Right kidney (tissue), 9 donors: Measurements from ENCODE around the gene ADAM15.
A peak's percentile ranks its signal among the peaks of the same experiment; 100 is the strongest.

Experiments
- DNase-seq: peaks from one replicate; pipeline ENCODE4 v3.0.0-alpha.2; 2016
- long read RNA-seq, 8 donors: transcript quantifications; one replicate each; lab custom pipeline, GENCODE V29; 2026

ADAM15 gene
- long read RNA-seq, donor 1, transcript ADAM15-201 (21 exons, 2,799 nt), result major isoform, 7 of 11 reads
- long read RNA-seq, donor 1, partial matches to known transcripts, result 0 of 11 reads
- long read RNA-seq, donor 1, other reads (novel, unspliced or antisense), result 0 of 11 reads
- long read RNA-seq, donor 2, transcript ADAM15-213 (2 exons, 525 nt), result major isoform, 7 of 9 reads
- long read RNA-seq, donor 2, partial matches to known transcripts, result 0 of 9 reads
- long read RNA-seq, donor 2, other reads (novel, unspliced or antisense), result 0 of 9 reads
- long read RNA-seq, donor 3, partial matches to known transcripts, result 7 of 12 reads
- long read RNA-seq, donor 3, other reads (novel, unspliced or antisense), result 0 of 12 reads
- long read RNA-seq, donor 4, partial matches to known transcripts, result 6 of 14 reads
- long read RNA-seq, donor 4, other reads (novel, unspliced or antisense), result 0 of 14 reads
- long read RNA-seq, donor 5, transcript ADAM15-213 (2 exons, 525 nt), result minor isoform, 6 of 13 reads
- long read RNA-seq, donor 5, transcript ADAM15-201 (21 exons, 2,799 nt), result major isoform, 7 of 13 reads
- long read RNA-seq, donor 5, partial matches to known transcripts, result 0 of 13 reads
- long read RNA-seq, donor 5, other reads (novel, unspliced or antisense), result 0 of 13 reads
- long read RNA-seq, donor 6, transcript ADAM15-213 (2 exons, 525 nt), result major isoform, 5 of 6 reads
- long read RNA-seq, donor 6, partial matches to known transcripts, result 0 of 6 reads
- long read RNA-seq, donor 6, other reads (novel, unspliced or antisense), result 0 of 6 reads
- long read RNA-seq, donor 7, transcript ADAM15-213 (2 exons, 525 nt), result major isoform, 7 of 27 reads
- long read RNA-seq, donor 7, partial matches to known transcripts, result 17 of 27 reads
- long read RNA-seq, donor 7, other reads (novel, unspliced or antisense), result 0 of 27 reads
- long read RNA-seq, donor 8, full-length matches to known transcripts, result 12 of 12 reads
- long read RNA-seq, donor 8, partial matches to known transcripts, result 0 of 12 reads
- long read RNA-seq, donor 8, other reads (novel, unspliced or antisense), result 0 of 12 reads

- peak; percentile 93 for DNase-seq
Measured at GRCh38 chr1:155050560-155051341, at the start of gene ADAM15. ADAM15 (plus strand) TSS chr1:155051316; CDS start chr1:155051387, 71 bp downstream.

GRCh38 chr1:155001425-155001674 is 49.8 kb upstream of the ADAM15 start:
- DNase-seq, result no peak

- DNase-seq, result peak; percentile 93
Measured at GRCh38 chr1:155001675-155002463, 49.2 kb upstream of the ADAM15 start.

GRCh38 chr1:155002464-155003226 is 48.5 kb upstream of the ADAM15 start, which contains the start of gene ZBTB7B:
ZBTB7B (plus strand) TSS chr1:155002802; CDS start chr1:155014661, 11,859 bp downstream.
- DNase-seq, result peak; percentile 75

GRCh38 chr1:155003227-155003765 is 47.8 kb upstream of the ADAM15 start:
- peak; percentile 68 for DNase-seq

- peak; percentile 40 for DNase-seq
Measured at GRCh38 chr1:155003766-155004351, 47.3 kb upstream of the ADAM15 start.

GRCh38 chr1:155004352-155005075 is 46.6 kb upstream of the ADAM15 start:
- no peak for DNase-seq

- DNase-seq, result no peak
Measured at GRCh38 chr1:155005076-155006011, 45.8 kb upstream of the ADAM15 start.

GRCh38 chr1:155006601-155007101 is 44.5 kb upstream of the ADAM15 start:
- DNase-seq, result no peak

- no peak for DNase-seq
Measured at GRCh38 chr1:155007251-155007828, 43.8 kb upstream of the ADAM15 start.

- no peak for DNase-seq
Measured at GRCh38 chr1:155008015-155008941, 42.8 kb upstream of the ADAM15 start.

- no peak for DNase-seq
Measured at GRCh38 chr1:155009221-155009711, 41.9 kb upstream of the ADAM15 start.

GRCh38 chr1:155009742-155010141 is 41.4 kb upstream of the ADAM15 start:
- no peak for DNase-seq

GRCh38 chr1:155010211-155010918 is 40.8 kb upstream of the ADAM15 start:
- DNase-seq, result no peak

- DNase-seq, result no peak
Measured at GRCh38 chr1:155011004-155011416, 40.1 kb upstream of the ADAM15 start.
